ENCODE measurements around the gene ACVR1C.

- no peak for TF ChIP-seq CTCF (conservative IDR thresholded peaks at IDR 0.05; ENCODE audit: low read length)
- TF ChIP-seq EZH2phosphoT487 (IDR thresholded peaks at IDR 0.05; ENCODE audit: borderline replicate concordance) = no peak
Measured at GRCh38 chr2:157574165-157574564, 54.5 kb downstream of the ACVR1C start.

Measured in Loucy (cell line).